ENCODE results near the gene PSG7. TPM values are rescaled to one million over a fixed set of nuclear protein-coding genes. Genes with fewer than 3 reads are reported as not detected.
"Not testable (repeated sequence)": the region's sequence is repeated elsewhere in the genome, so short reads cannot be mapped to it uniquely, and the experiment has no call there.

PSG7 gene
- total RNA-seq, result not detected in 2 replicates

- intact Hi-C loops (cut with micrococcal nuclease), result not testable (repeated sequence)
Measured at GRCh38 chr19:42937107-42937506, at the start of gene PSG7. Gene PSG7, minus strand, starts transcription at chr19:42937207. Its CDS starts 131 bp downstream, at chr19:42937076.

- intact Hi-C loops (cut with micrococcal nuclease), result no loop called here
Measured at GRCh38 chr19:42985588-42985987, 48.6 kb upstream of the PSG7 start.

- intact Hi-C loops (cut with micrococcal nuclease), result not testable (repeated sequence)
Measured at GRCh38 chr19:42982111-42982510, 45.1 kb upstream of the PSG7 start.

- intact Hi-C loops (cut with micrococcal nuclease), result not testable (repeated sequence)
Measured at GRCh38 chr19:42971451-42971850, 34.4 kb upstream of the PSG7 start.

- intact Hi-C loops (cut with micrococcal nuclease), result no loop called here
Measured at GRCh38 chr19:42965176-42965575, 28.2 kb upstream of the PSG7 start.

- intact Hi-C loops (cut with micrococcal nuclease), result no loop called here
Measured at GRCh38 chr19:42961119-42961518, 24.1 kb upstream of the PSG7 start.

- intact Hi-C loops (cut with micrococcal nuclease), result not testable (repeated sequence)
Measured at GRCh38 chr19:42952126-42952525, 15.1 kb upstream of the PSG7 start.

GRCh38 chr19:42951476-42951875 lies 14.5 kb upstream of the PSG7 start:
- intact Hi-C loops (cut with micrococcal nuclease), result not testable (repeated sequence)

GRCh38 chr19:42942187-42942789 lies 5.3 kb upstream of the PSG7 start:
- intact Hi-C loops (cut with micrococcal nuclease), result no loop called here

- intact Hi-C loops (cut with micrococcal nuclease), result not testable (repeated sequence)
Measured at GRCh38 chr19:42934726-42935125, 2.3 kb downstream of the PSG7 start.

GRCh38 chr19:42934183-42934582 lies 2.8 kb downstream of the PSG7 start:
- intact Hi-C loops (cut with micrococcal nuclease), result not testable (repeated sequence)

- intact Hi-C loops (cut with micrococcal nuclease), result not testable (repeated sequence)
Measured at GRCh38 chr19:42933412-42933811, 3.6 kb downstream of the PSG7 start.

GRCh38 chr19:42932485-42933101 lies 4.4 kb downstream of the PSG7 start:
- intact Hi-C loops (cut with micrococcal nuclease), result not testable (repeated sequence)

- intact Hi-C loops (cut with micrococcal nuclease), result not testable (repeated sequence)
Measured at GRCh38 chr19:42930214-42930613, 6.8 kb downstream of the PSG7 start.

- intact Hi-C loops (cut with micrococcal nuclease), result no loop called here
Measured at GRCh38 chr19:42928896-42929295, 8.1 kb downstream of the PSG7 start.

GRCh38 chr19:42926781-42927180 lies 10.2 kb downstream of the PSG7 start:
- intact Hi-C loops (cut with micrococcal nuclease), result no loop called here

- intact Hi-C loops (cut with micrococcal nuclease), result not testable (repeated sequence)
Measured at GRCh38 chr19:42923106-42923505, 13.9 kb downstream of the PSG7 start.

- intact Hi-C loops (cut with micrococcal nuclease), result not testable (repeated sequence)
Measured at GRCh38 chr19:42920971-42921370, 16.0 kb downstream of the PSG7 start.

GRCh38 chr19:42919757-42920079 lies 17.3 kb downstream of the PSG7 start:
- intact Hi-C loops (cut with micrococcal nuclease), result no loop called here

- intact Hi-C loops (cut with micrococcal nuclease), result not testable (repeated sequence)
Measured at GRCh38 chr19:42919070-42919756, 17.8 kb downstream of the PSG7 start.

GRCh38 chr19:42918377-42919069 lies 18.5 kb downstream of the PSG7 start:
- intact Hi-C loops (cut with micrococcal nuclease), result not testable (repeated sequence)

- intact Hi-C loops (cut with micrococcal nuclease), result not testable (repeated sequence)
Measured at GRCh38 chr19:42917634-42918033, 19.4 kb downstream of the PSG7 start, which contains the start of gene PSG6. Gene PSG6, minus strand, starts transcription at chr19:42917894. Its CDS starts 102 bp downstream, at chr19:42917792.
